Measurements from ENCODE around the gene IREB2.

- no peak for TF ChIP-seq CTCF (IDR thresholded peaks at IDR 0.05)
- TF ChIP-seq POLR2A (IDR thresholded peaks at IDR 0.05): no peak
These were observed 18.4 kb downstream of the IREB2 start for GRCh38 chr15:78456426-78456825.

All from adrenal gland (tissue), 5 donors.